GM23338 (cell line): ENCODE results near the gene ST8SIA1. TPM values are rescaled to one million over a fixed set of nuclear protein-coding genes. Genes with fewer than 3 reads are reported as not detected.

Experiments used
- ATAC-seq: fragments of 200-7000 bp; cut with Tn5 transposase; 3 replicates; pipeline ENCODE4 v1.9.1; 2020
- DNase-seq: peaks from one replicate; pipeline ENCODE4 v3.0.0-alpha.2; 2015; ENCODE audit warnings: low spot score
- H2AFZ ChIP-seq: fragments of 200-600 bp; sonication (generic); 2 replicates; pipeline ENCODE4 v1.8.0; 2016; ENCODE audit warnings: antibody characterized with exemption, mild to moderate bottlenecking, moderate library complexity
- H3F3A ChIP-seq: fragments of 200-600 bp; sonication (generic); replicated peaks from 2 replicates; pipeline ENCODE4 v1.8.0; 2017; ENCODE audit warnings: antibody characterized with exemption, mixed run types, low read depth
- H3K27ac ChIP-seq: fragments of 200-600 bp; sonication (generic); 2 replicates; pipeline ENCODE4 v1.6.1; 2016; ENCODE audit warnings: low read depth
- H3K27me3 ChIP-seq: fragments of 200-600 bp; sonication (generic); 2 replicates; pipeline ENCODE4 v1.8.0; 2016; ENCODE audit warnings: mild to moderate bottlenecking, mixed run types, moderate library complexity; ENCODE audit not compliant: insufficient read depth
- H3K36me3 ChIP-seq: fragments of 200-600 bp; sonication (generic); 2 replicates; pipeline ENCODE4 v1.8.0; 2016; ENCODE audit warnings: mild to moderate bottlenecking; ENCODE audit not compliant: insufficient read depth
- H3K4me1 ChIP-seq: fragments of 200-600 bp; sonication (generic); 2 replicates; pipeline ENCODE4 v1.8.0; 2016; ENCODE audit warnings: mild to moderate bottlenecking, moderate library complexity; ENCODE audit not compliant: insufficient read depth
- H3K4me2 ChIP-seq: fragments of 200-600 bp; sonication (generic); 2 replicates; pipeline ENCODE4 v1.7.1; 2017; ENCODE audit warnings: mixed run types
- H3K4me3 ChIP-seq: fragments of 200-600 bp; sonication (generic); 2 replicates; pipeline ENCODE4 v1.6.1; 2016; ENCODE audit warnings: mixed run types
- H3K79me2 ChIP-seq: fragments of 200-600 bp; sonication (generic); replicated peaks from 2 replicates; pipeline ENCODE4 v1.8.0; 2017; ENCODE audit warnings: mild to moderate bottlenecking; ENCODE audit not compliant: insufficient read depth
- H3K9me2 ChIP-seq: fragments of 200-600 bp; sonication (generic); 2 replicates; pipeline ENCODE4 v1.8.0; 2017; ENCODE audit not compliant: insufficient read depth
- H4K20me1 ChIP-seq: fragments of 200-600 bp; sonication (generic); replicated peaks from 2 replicates; pipeline ENCODE4 v1.8.0; 2017; ENCODE audit warnings: mild to moderate bottlenecking; ENCODE audit not compliant: insufficient read depth
- H3K27ac Mint-ChIP-seq: 2 replicates; pipeline ENCODE4 v1.8.0; 2020; ENCODE audit warnings: inconsistent platforms, mild to moderate bottlenecking, moderate library complexity, mixed read lengths
- H3K27me3 Mint-ChIP-seq: 3 replicates; pipeline ENCODE4 v1.8.0; 2022; ENCODE audit warnings: low read depth, mild to moderate bottlenecking, moderate library complexity, mixed read lengths, inconsistent platforms; ENCODE audit not compliant: insufficient read depth, poor library complexity
- H3K36me3 Mint-ChIP-seq: 3 replicates; pipeline ENCODE4 v1.8.0; 2021; ENCODE audit warnings: low read depth, mild to moderate bottlenecking, inconsistent platforms, moderate library complexity, mixed read lengths
- H3K4me1 Mint-ChIP-seq: 3 replicates; pipeline ENCODE4 v1.8.0; 2020; ENCODE audit warnings: mild to moderate bottlenecking, inconsistent platforms, mixed read lengths
- H3K4me3 Mint-ChIP-seq: 3 replicates; pipeline ENCODE4 v1.8.0; 2021; ENCODE audit warnings: moderate library complexity, mild to moderate bottlenecking, inconsistent platforms, mixed read lengths
- H3K9me3 Mint-ChIP-seq: 3 replicates; pipeline ENCODE4 v1.8.0; 2020; ENCODE audit warnings: moderate library complexity, mild to moderate bottlenecking, inconsistent platforms, mixed read lengths
- CREB1 ChIP-seq: fragments of 250-450 bp; sonication (Bioruptor Pico); IDR thresholded peaks from 2 replicates; pipeline ENCODE4 v1.5.0; 2020; ENCODE audit warnings: low read depth, mild to moderate bottlenecking, moderate library complexity
- EZH2 ChIP-seq: fragments of 200-600 bp; sonication (generic); IDR thresholded peaks from one replicate; pipeline ENCODE4 v1.8.0; 2017; ENCODE audit warnings: antibody characterized with exemption, mild to moderate bottlenecking, low read depth; ENCODE audit not compliant: unreplicated experiment
- EZH2phosphoT487 ChIP-seq: fragments of 200-600 bp; sonication (generic); IDR thresholded peaks from one replicate; pipeline ENCODE4 v1.8.1; 2018; ENCODE audit warnings: antibody characterized with exemption; ENCODE audit not compliant: unreplicated experiment
- JUNB ChIP-seq: IDR thresholded peaks from one replicate; pipeline ENCODE4 v1.6.1; 2016; ENCODE audit warnings: antibody characterized with exemption; ENCODE audit not compliant: unreplicated experiment
- POLR2AphosphoS5 ChIP-seq: IDR thresholded peaks from 2 replicates; pipeline ENCODE4 v1.6.1; 2016; ENCODE audit warnings: antibody characterized with exemption, low read depth
- STAT1 ChIP-seq: IDR thresholded peaks from one replicate; pipeline ENCODE4 v1.6.1; 2016; ENCODE audit warnings: antibody characterized with exemption; ENCODE audit not compliant: unreplicated experiment
- ZNF114 ChIP-seq: fragments of 250-450 bp; sonication (Bioruptor Pico); IDR thresholded peaks from 2 replicates; pipeline ENCODE4 v1.5.0; 2020; ENCODE audit warnings: mild to moderate bottlenecking, moderate library complexity
- ZNF331 ChIP-seq: fragments of 250-450 bp; sonication (Bioruptor Pico); IDR thresholded peaks from 2 replicates; pipeline ENCODE4 v1.5.0; 2020; ENCODE audit warnings: low read depth, mild to moderate bottlenecking, moderate library complexity
- polyA plus RNA-seq: library from polyadenylated mRNA; unstranded; fragments of >200 nt; fragmentation: Nextera tagmentation; extraction: Ambion mirVana; gene quantifications from 2 replicates; pipeline ENCODE4 v1.2.1, GENCODE V29; 2016
- total RNA-seq: library from RNA; depleted of rRNA; stranded (reverse); fragments of >200 nt; shearing (Covaris generic); gene quantifications from 2 replicates; pipeline ENCODE4 v1.2.3, GENCODE V29; 2014
- TF ChIP-seq, protein P1 (sequence below), 2 experiments: fragments of 200-600 bp in 1 of 2; sonication (generic) in 1 of 2; conservative IDR thresholded peaks; 2 replicates each; pipeline versions ENCODE4 v1.5.1 to v1.6.1; 2016 to 2017; ENCODE audit warnings: antibody characterized with exemption in 2 of 2, low read depth in 2 of 2, mild to moderate bottlenecking in 2 of 2, moderate library complexity in 1 of 2
- TF ChIP-seq, protein P2 (sequence below): IDR thresholded peaks from one replicate; pipeline ENCODE4 v1.6.1; 2018; ENCODE audit warnings: antibody characterized with exemption; ENCODE audit not compliant: unreplicated experiment
- TF ChIP-seq, protein P3 (sequence below): fragments of 250-450 bp; sonication (Bioruptor Pico); IDR thresholded peaks from 2 replicates; pipeline ENCODE4 v1.5.0; 2020; ENCODE audit warnings: mild to moderate bottlenecking, moderate library complexity

The ST8SIA1 gene
- total and polyA plus RNA-seq, 2 experiments from 2014 or later, result 2.5 to 5.1 TPM

GRCh38 chr12:22250762-22251161, 83.7 kb downstream of the ST8SIA1 start:
- H3K4me1 ChIP-seq, result peaks cover 13% of the 10 kb centered on the region
- H2AFZ ChIP-seq, result no peak overlapping the region
- Mint-ChIP-seq H3K9me3 (no peaks in the 10 kb centered on the region), H3K27me3 (peaks cover 4% of the 10 kb centered on the region), H3K4me1 (peaks cover 11% of the 10 kb centered on the region), H3K4me3 (no peak overlapping the region), H3K36me3 (no peaks in the 10 kb centered on the region), H3K27ac (no peak overlapping the region)
- H3K27me3 ChIP-seq, result no peaks in the 10 kb centered on the region
- DNase-seq, result no peak
- H3K4me2 ChIP-seq, result no peak overlapping the region
- no peaks in the 10 kb centered on the region for H3K36me3 ChIP-seq
- no peaks in the 10 kb centered on the region for H4K20me1 ChIP-seq
- TF ChIP-seq, protein P1, sequence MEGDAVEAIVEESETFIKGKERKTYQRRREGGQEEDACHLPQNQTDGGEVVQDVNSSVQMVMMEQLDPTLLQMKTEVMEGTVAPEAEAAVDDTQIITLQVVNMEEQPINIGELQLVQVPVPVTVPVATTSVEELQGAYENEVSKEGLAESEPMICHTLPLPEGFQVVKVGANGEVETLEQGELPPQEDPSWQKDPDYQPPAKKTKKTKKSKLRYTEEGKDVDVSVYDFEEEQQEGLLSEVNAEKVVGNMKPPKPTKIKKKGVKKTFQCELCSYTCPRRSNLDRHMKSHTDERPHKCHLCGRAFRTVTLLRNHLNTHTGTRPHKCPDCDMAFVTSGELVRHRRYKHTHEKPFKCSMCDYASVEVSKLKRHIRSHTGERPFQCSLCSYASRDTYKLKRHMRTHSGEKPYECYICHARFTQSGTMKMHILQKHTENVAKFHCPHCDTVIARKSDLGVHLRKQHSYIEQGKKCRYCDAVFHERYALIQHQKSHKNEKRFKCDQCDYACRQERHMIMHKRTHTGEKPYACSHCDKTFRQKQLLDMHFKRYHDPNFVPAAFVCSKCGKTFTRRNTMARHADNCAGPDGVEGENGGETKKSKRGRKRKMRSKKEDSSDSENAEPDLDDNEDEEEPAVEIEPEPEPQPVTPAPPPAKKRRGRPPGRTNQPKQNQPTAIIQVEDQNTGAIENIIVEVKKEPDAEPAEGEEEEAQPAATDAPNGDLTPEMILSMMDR (conservative IDR thresholded peaks at IDR 0.05; ENCODE audit: low read depth in 2 of 2), result no peak
- TF ChIP-seq EZH2 (no peak), EZH2phosphoT487 (no peak), POLR2AphosphoS5 (no peak), JUNB (no peak), STAT1 (no peak), ZNF331 (CRISPR knock-in tag) (no peak), ZNF114 (no peak), CREB1 (CRISPR knock-in tag) (no peak)
- TF ChIP-seq, protein P2, sequence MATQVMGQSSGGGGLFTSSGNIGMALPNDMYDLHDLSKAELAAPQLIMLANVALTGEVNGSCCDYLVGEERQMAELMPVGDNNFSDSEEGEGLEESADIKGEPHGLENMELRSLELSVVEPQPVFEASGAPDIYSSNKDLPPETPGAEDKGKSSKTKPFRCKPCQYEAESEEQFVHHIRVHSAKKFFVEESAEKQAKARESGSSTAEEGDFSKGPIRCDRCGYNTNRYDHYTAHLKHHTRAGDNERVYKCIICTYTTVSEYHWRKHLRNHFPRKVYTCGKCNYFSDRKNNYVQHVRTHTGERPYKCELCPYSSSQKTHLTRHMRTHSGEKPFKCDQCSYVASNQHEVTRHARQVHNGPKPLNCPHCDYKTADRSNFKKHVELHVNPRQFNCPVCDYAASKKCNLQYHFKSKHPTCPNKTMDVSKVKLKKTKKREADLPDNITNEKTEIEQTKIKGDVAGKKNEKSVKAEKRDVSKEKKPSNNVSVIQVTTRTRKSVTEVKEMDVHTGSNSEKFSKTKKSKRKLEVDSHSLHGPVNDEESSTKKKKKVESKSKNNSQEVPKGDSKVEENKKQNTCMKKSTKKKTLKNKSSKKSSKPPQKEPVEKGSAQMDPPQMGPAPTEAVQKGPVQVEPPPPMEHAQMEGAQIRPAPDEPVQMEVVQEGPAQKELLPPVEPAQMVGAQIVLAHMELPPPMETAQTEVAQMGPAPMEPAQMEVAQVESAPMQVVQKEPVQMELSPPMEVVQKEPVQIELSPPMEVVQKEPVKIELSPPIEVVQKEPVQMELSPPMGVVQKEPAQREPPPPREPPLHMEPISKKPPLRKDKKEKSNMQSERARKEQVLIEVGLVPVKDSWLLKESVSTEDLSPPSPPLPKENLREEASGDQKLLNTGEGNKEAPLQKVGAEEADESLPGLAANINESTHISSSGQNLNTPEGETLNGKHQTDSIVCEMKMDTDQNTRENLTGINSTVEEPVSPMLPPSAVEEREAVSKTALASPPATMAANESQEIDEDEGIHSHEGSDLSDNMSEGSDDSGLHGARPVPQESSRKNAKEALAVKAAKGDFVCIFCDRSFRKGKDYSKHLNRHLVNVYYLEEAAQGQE, result no peak
- TF ChIP-seq, protein P3, sequence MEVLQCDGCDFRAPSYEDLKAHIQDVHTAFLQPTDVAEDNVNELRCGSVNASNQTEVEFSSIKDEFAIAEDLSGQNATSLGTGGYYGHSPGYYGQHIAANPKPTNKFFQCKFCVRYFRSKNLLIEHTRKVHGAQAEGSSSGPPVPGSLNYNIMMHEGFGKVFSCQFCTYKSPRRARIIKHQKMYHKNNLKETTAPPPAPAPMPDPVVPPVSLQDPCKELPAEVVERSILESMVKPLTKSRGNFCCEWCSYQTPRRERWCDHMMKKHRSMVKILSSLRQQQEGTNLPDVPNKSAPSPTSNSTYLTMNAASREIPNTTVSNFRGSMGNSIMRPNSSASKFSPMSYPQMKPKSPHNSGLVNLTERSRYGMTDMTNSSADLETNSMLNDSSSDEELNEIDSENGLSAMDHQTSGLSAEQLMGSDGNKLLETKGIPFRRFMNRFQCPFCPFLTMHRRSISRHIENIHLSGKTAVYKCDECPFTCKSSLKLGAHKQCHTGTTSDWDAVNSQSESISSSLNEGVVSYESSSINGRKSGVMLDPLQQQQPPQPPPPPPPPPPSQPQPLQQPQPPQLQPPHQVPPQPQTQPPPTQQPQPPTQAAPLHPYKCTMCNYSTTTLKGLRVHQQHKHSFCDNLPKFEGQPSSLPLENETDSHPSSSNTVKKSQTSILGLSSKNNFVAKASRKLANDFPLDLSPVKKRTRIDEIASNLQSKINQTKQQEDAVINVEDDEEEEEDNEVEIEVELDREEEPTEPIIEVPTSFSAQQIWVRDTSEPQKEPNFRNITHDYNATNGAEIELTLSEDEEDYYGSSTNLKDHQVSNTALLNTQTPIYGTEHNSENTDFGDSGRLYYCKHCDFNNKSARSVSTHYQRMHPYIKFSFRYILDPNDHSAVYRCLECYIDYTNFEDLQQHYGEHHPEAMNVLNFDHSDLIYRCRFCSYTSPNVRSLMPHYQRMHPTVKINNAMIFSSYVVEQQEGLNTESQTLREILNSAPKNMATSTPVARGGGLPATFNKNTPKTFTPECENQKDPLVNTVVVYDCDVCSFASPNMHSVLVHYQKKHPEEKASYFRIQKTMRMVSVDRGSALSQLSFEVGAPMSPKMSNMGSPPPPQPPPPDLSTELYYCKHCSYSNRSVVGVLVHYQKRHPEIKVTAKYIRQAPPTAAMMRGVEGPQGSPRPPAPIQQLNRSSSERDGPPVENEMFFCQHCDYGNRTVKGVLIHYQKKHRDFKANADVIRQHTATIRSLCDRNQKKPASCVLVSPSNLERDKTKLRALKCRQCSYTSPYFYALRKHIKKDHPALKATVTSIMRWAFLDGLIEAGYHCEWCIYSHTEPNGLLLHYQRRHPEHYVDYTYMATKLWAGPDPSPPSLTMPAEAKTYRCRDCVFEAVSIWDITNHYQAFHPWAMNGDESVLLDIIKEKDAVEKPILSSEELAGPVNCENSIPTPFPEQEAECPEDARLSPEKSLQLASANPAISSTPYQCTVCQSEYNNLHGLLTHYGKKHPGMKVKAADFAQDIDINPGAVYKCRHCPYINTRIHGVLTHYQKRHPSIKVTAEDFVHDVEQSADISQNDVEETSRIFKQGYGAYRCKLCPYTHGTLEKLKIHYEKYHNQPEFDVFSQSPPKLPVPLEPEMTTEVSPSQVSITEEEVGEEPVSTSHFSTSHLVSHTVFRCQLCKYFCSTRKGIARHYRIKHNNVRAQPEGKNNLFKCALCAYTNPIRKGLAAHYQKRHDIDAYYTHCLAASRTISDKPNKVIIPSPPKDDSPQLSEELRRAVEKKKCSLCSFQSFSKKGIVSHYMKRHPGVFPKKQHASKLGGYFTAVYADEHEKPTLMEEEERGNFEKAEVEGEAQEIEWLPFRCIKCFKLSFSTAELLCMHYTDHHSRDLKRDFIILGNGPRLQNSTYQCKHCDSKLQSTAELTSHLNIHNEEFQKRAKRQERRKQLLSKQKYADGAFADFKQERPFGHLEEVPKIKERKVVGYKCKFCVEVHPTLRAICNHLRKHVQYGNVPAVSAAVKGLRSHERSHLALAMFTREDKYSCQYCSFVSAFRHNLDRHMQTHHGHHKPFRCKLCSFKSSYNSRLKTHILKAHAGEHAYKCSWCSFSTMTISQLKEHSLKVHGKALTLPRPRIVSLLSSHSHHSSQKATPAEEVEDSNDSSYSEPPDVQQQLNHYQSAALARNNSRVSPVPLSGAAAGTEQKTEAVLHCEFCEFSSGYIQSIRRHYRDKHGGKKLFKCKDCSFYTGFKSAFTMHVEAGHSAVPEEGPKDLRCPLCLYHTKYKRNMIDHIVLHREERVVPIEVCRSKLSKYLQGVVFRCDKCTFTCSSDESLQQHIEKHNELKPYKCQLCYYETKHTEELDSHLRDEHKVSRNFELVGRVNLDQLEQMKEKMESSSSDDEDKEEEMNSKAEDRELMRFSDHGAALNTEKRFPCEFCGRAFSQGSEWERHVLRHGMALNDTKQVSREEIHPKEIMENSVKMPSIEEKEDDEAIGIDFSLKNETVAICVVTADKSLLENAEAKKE (CRISPR knock-in tag), result no peak
- H3K4me3 ChIP-seq, result no peak overlapping the region
- no peaks in the 10 kb centered on the region for H3F3A ChIP-seq
- H3K27ac ChIP-seq, result no peak overlapping the region
- no peaks in the 10 kb centered on the region for H3K79me2 ChIP-seq
- H3K9me2 ChIP-seq, result no peaks in the 10 kb centered on the region
- no peak for ATAC-seq
